Measurements from ENCODE around the gene PTPRM.

DNA sequence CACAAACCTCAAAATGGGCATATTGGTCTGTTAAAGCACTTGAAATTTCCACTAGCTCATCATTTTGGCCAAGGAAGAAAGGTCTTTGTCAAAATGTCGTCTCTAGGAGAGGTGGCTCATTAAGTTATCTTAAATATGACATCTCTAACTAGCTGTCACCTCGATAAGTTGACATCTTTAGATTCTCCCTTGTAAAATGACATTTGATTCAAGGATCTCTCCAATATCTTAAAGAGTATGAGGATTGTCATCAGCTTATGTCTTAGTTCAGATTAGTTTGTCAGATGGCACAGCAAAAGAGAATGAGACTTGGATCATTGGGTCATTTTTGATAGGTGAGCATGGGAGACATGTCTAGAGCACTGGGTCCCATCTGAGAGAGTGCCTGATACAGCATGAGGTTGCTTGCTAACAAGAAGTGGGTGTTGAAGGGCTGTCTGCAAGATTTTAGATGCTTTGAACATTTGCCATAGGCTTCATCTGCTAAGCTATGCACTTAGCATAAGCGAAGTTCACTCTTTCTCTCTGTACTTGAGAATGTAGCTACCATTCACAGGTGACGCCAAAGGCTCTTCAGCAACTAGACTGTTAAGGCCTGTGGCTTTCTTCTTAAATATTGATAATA, 12.9 kb downstream of the PTPRM start:
- TF ChIP-seq POLR2A (IDR thresholded peaks at IDR 0.05) (no peak), EP300 (IDR thresholded peaks at IDR 0.05; ENCODE audit: low read depth) (no peak), POLR2AphosphoS5 (IDR thresholded peaks at IDR 0.05) (no peak)
- TF ChIP-seq, protein P1, sequence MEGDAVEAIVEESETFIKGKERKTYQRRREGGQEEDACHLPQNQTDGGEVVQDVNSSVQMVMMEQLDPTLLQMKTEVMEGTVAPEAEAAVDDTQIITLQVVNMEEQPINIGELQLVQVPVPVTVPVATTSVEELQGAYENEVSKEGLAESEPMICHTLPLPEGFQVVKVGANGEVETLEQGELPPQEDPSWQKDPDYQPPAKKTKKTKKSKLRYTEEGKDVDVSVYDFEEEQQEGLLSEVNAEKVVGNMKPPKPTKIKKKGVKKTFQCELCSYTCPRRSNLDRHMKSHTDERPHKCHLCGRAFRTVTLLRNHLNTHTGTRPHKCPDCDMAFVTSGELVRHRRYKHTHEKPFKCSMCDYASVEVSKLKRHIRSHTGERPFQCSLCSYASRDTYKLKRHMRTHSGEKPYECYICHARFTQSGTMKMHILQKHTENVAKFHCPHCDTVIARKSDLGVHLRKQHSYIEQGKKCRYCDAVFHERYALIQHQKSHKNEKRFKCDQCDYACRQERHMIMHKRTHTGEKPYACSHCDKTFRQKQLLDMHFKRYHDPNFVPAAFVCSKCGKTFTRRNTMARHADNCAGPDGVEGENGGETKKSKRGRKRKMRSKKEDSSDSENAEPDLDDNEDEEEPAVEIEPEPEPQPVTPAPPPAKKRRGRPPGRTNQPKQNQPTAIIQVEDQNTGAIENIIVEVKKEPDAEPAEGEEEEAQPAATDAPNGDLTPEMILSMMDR (IDR thresholded peaks at IDR 0.05) = no peak
